Testis (tissue), 2 donors: ENCODE measurements around the gene CDK17.

Experiments
- CTCF ChIP-seq, 3 experiments: fragments of 450-650 bp in 2 of 3; fragments of 200-600 bp in 1 of 3; sonication (generic) in 1 of 3; IDR thresholded peaks; one replicate each; pipeline ENCODE4 v1.5.1; 2016 to 2019; ENCODE audit warnings: antibody characterized with exemption in 3 of 3, mild to moderate bottlenecking in 2 of 3, moderate library complexity in 1 of 3
- POLR2A ChIP-seq: fragments of 450-650 bp; IDR thresholded peaks from one replicate; pipeline ENCODE4 v1.6.1; 2017; ENCODE audit warnings: antibody characterized with exemption, mild to moderate bottlenecking, moderate library complexity

DNA sequence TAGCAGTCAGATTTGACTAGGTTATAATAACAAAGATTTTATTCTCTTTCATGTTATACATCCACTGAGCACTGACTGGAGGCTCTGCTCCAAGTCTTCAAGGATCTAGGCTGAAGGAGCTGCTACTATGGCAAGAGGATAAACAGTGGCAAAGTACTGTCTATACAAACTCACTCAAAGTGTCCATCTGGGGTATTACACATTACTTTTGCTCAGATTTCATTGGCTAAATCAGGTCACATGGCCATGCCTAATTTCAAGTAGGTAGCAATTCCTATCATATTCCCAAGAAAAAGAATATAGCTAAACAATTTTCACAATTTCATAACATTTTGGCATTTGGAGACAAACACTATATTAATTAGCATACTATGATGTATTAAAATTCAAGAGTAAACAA lies 40.9 kb downstream of the CDK17 start:
- TF ChIP-seq CTCF (IDR thresholded peaks at IDR 0.05) (no peak), POLR2A (no peak)
